Measurements from ENCODE around the gene USP7.
A peak's percentile ranks its signal among the peaks of the same experiment; 100 is the strongest.
"Not testable (repeated sequence)": the region's sequence is repeated elsewhere in the genome, so short reads cannot be mapped to it uniquely, and the experiment has no call there.

USP7 gene

DNA sequence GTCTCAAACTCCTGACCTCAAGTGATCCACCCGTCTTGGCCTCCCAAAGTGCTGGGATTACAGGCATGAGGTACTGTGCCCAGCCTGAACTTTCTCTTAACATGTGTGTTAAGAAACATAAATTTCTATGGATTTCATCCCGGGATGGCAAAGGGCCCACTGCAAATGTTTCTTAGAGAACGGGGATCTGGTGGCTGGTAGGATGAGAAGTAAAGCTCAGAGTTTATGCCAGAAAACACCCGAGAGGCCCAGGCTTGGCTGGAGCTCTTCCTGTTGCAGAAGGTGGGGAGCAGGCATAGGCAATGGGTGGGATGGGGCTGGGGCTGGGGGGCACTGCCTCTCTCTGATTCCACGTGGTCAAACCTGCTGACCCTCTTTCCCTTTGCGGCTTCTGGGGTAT, 89.3 kb downstream of the USP7 start:
- TF ChIP-seq, protein P1, sequence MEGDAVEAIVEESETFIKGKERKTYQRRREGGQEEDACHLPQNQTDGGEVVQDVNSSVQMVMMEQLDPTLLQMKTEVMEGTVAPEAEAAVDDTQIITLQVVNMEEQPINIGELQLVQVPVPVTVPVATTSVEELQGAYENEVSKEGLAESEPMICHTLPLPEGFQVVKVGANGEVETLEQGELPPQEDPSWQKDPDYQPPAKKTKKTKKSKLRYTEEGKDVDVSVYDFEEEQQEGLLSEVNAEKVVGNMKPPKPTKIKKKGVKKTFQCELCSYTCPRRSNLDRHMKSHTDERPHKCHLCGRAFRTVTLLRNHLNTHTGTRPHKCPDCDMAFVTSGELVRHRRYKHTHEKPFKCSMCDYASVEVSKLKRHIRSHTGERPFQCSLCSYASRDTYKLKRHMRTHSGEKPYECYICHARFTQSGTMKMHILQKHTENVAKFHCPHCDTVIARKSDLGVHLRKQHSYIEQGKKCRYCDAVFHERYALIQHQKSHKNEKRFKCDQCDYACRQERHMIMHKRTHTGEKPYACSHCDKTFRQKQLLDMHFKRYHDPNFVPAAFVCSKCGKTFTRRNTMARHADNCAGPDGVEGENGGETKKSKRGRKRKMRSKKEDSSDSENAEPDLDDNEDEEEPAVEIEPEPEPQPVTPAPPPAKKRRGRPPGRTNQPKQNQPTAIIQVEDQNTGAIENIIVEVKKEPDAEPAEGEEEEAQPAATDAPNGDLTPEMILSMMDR (IDR thresholded peaks at IDR 0.05; ENCODE audit: low read depth, low read length) = no peak
- no peak overlapping the region for H3K4me3 ChIP-seq (ENCODE audit: low read depth, low read length)

DNA sequence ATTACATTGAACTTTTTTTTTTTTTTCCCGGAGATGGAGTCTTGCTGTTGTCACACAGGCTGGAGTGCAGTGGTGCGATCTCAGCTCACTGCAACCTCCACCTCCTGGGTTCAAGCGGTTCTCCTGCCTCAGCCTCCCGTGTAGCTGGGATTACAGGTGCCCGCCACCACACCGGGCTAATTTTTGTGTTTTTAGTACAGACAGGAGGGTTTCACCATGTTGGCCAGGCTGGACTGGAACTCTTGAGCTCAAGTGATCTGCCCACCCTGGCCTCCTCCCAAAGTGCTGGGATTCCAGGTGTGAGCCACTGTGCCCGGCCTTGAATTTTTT, 89.9 kb downstream of the USP7 start:
- H3K4me3 ChIP-seq (ENCODE audit: low read depth, low read length) = not testable (repeated sequence)

DNA sequence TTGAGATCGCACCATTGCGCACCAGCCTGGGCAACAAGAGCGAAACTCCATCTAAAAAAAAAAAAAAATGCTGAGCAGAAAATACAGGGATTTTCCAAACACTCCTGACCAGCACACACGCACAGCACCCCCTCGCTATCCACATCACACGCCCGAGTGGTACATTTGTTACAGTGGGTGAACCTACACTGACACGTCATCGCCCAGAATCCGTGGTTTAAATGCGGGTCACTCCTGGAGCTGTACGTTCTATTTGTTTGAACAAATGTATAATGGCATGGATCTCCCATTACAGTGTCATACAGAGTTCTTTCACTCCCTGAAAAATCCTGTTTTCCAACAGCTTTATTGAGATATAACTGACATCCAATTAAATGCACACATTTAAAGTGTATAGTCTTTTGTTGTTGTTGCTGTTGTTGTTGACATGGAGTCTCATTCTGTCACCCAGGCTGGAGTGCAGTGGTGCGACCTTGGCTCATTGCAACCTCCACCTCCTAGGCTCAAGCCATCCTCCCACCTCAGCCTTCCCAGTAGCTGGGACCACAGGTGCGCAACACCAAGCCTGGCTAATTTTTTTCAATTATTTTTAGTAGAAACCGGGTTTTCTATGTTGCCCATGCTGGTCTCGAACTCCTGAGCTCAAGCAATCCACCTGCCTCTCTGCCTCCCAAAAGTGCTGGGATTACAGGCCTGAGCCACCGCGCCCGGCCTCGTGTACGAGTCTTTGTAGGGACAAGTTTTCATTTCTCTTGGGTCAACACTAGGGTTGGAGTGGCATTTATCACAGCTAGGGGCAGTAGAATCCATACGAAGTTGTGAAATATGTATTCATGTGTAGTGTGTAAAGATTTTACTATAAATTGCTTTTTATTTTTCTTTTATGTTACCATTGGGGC, 90.5 kb downstream of the USP7 start:
- no peak overlapping the region for H3K4me3 ChIP-seq (ENCODE audit: low read depth, low read length)
- TF ChIP-seq, protein P1 (IDR thresholded peaks at IDR 0.05; ENCODE audit: low read depth, low read length) = no peak

DNA sequence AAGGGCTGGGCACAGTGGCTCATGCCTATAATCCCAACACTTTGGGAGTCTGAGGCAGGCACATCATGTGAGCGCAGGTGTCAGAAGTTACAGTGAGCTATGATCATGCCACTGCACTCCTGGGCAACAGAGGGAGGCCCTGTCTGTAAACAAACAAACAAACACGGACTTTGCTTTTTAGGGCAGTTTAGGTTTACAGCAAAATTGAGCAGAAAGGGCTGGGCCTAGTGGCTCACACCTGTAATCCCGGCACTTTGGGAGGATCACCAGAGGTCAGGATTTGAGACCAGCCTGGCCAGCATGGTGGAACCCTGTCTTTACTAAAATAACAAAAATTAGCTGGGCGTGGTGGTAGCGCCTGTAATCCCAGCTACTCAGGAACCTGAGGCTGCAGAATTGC, 91.6 kb downstream of the USP7 start:
- H3K4me3 ChIP-seq (ENCODE audit: low read depth, low read length) = no peak overlapping the region
- TF ChIP-seq, protein P1 (IDR thresholded peaks at IDR 0.05; ENCODE audit: low read depth, low read length) = no peak

DNA sequence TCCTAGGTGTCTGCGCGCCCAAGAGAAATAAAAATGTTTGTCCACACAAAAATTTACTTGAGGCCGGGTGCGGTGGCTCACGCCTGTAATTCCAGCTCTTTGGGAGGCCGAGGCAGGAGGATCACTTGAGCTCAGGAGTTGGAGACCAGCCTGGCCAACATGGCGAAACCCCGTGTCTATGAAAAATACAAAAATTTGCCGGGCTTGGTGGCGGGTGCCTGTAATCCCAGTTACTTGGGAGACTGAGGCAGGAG, 93.8 kb downstream of the USP7 start:
- not testable (repeated sequence) for H3K4me3 ChIP-seq (ENCODE audit: low read depth, low read length)

DNA sequence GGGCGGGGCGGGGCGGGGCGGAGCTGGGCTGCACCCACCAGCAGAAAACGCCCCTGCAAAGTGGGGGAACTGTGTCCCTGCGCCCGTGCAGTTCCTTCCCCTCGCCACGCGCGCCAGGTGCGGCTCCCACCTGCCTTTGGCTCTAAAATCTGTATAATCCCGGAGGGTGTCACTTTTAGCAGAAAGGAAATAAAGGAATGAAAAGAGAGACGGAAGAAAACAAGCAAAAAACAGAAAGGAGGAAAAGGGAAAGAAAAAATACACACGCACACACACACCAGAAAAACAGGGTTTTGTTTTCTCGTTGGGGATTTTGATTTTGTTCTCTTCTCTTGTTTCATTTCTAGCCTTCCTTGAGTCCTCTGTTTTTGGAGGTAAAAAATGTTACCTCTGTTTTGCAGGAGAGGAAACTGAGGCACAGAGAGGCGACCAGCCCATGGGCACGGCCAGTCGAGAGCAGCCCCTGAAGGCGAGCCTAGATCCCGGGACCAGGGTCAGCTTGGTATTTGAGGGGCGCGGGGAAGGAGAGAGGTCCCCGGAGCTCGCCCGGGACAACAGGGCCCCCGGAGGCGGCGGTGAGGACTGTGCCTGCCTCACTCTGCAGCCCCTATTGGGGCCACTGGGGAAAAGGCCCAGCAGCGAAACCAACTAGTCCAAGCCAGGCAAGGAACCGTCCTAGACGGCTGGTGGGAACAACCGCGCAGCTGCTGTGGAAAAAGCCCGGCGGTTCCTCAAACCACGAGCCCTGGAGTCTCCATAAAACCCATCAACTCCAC, 94.3 kb downstream of the USP7 start:
- TF ChIP-seq, protein P1 (IDR thresholded peaks at IDR 0.05; ENCODE audit: low read depth, low read length) = no peak

DNA sequence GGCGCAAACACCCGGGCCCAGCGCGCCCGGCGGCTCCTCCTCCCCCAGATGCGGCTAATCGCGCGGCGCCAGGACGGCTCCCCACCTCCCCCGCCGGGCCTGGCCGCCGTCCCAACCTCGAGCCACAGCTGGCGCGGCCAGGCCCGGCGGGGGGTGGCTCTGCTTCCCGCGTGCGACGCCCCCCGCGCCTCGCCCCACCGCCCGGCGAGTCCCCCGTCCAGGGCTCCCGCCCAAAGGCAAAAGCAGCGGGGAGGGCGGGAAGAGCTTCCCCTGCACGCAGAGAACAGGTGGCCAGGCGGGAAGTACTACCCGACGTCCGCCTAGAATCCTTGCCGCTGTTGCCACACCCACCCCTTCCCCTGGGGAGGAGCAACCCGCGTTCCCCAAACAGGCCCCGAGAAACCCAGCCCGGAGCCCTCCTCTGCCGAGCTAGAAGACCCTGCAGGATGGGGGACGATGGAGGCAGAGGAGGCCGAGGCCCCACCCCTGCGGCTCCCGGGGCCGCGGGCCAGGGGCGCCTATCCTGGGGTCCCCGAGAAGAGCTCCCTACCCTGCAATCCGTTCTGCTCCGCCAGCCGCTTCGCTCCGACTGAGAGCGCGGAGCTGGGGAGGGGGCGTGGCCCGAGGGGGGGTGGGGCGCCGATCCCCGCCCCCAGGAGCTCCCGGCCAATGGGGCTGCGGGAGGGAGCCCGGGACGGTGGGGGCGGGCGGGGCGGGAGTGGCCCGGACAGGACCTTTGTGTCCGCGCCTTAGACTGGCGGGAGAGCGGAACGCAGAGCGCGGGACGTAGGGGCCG, 95.1 kb downstream of the USP7 start, which contains the start of gene CARHSP1:
Gene CARHSP1, minus strand, starts transcription at position 591 of the 796 bp plus-strand sequence. CDS start 9,678 bp downstream, outside the sequence.
- peak within 1 kb of the TSS; percentile 86 for H3K4me3 ChIP-seq (ENCODE audit: low read depth, low read length)
- TF ChIP-seq, protein P1 (IDR thresholded peaks at IDR 0.05; ENCODE audit: low read depth, low read length) = no peak

More for the DNA sequence above, 94.3 kb downstream of the USP7 start:
- peak overlapping the region; percentile 55 for H3K4me3 ChIP-seq (ENCODE audit: low read depth, low read length)

DNA sequence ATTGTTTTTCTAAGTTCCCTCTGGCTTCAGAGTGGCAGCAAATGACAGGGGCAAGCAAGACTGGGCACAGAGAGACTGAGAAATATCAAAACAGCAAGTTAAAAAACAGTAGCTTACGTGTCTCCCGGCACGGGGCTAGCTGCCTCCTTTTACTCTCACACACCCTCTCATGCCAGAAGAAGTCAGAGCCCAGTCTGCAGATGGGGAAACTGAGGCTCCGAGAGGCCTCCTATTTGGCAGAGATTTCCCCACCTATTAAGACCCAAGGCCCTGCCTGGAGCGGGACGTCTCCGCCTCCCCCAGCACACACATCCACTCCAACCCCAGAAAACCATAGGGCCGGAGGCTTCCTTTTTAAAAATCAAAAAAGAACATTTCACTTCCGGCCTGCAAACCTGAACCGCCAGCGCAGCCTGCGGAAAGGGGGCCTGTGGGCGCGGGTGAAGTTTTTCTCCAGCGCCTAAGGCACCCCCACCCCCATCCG, 95.7 kb downstream of the USP7 start:
- H3K4me3 ChIP-seq (ENCODE audit: low read depth, low read length) = peak overlapping the region; percentile 86
- TF ChIP-seq, protein P1 (IDR thresholded peaks at IDR 0.05; ENCODE audit: low read depth, low read length) = no peak
